OCI-LY7 (cell line): ENCODE data around the gene GLYR1.

Experiments used
- EZH2phosphoT487 ChIP-seq: fragments of 200-600 bp; sonication (generic); IDR thresholded peaks from 2 replicates; pipeline ENCODE4 v1.6.1; 2018; ENCODE audit warnings: low read depth, borderline replicate concordance, mild to moderate bottlenecking, mixed run types, antibody characterized with exemption, low read length, moderate library complexity, mixed read lengths
- TF ChIP-seq, protein P1 (sequence below): fragments of 200-600 bp; sonication (generic); conservative IDR thresholded peaks from 2 replicates; pipeline ENCODE4 v1.5.1; 2014; ENCODE audit warnings: mild to moderate bottlenecking, antibody characterized with exemption, low read length, moderate library complexity, mixed read lengths

DNA sequence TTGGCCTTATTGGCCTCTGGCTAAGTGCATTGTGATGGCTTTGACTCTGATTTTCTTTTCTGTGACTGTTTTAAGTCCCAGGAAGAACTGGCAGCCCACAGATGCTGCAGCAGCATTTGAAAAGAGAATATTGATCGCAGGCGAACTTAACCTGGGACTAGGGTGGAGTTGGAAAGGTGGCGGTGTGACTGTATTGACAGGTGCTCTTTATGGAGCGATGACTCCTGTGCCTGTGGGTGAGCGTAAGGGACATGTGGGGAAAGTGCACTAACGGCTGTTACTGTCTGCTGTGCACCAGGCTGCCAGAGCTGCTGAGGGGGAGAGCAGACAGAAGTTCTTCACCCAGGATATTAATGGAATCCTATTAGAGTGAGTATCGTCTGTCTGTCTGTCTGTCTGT is 21.4 kb upstream of the GLYR1 start:
- TF ChIP-seq, protein P1, sequence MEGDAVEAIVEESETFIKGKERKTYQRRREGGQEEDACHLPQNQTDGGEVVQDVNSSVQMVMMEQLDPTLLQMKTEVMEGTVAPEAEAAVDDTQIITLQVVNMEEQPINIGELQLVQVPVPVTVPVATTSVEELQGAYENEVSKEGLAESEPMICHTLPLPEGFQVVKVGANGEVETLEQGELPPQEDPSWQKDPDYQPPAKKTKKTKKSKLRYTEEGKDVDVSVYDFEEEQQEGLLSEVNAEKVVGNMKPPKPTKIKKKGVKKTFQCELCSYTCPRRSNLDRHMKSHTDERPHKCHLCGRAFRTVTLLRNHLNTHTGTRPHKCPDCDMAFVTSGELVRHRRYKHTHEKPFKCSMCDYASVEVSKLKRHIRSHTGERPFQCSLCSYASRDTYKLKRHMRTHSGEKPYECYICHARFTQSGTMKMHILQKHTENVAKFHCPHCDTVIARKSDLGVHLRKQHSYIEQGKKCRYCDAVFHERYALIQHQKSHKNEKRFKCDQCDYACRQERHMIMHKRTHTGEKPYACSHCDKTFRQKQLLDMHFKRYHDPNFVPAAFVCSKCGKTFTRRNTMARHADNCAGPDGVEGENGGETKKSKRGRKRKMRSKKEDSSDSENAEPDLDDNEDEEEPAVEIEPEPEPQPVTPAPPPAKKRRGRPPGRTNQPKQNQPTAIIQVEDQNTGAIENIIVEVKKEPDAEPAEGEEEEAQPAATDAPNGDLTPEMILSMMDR = no peak
- TF ChIP-seq EZH2phosphoT487 = no peak
